Aorta (tissue), 5 donors: ENCODE data around the gene DCHS2. TPM values are rescaled to one million over a fixed set of nuclear protein-coding genes. Genes with fewer than 3 reads are reported as not detected.

Experiments
- ATAC-seq: fragments of 200-7000 bp; cut with Tn5 transposase; one replicate; pipeline ENCODE4 v1.9.1; 2022; ENCODE audit warnings: moderate library complexity; ENCODE audit not compliant: low FRiP score
- DNase-seq, 2 donors: peaks; one replicate each; pipeline ENCODE4 v3.0.0-alpha.2; 2020
- H3K27ac ChIP-seq, 2 donors: one replicate each; pipeline ENCODE4 v1.5.1; 2013; ENCODE audit warnings: low read length in 2 of 2, mild to moderate bottlenecking in 2 of 2, moderate library complexity in 2 of 2, control low read depth in 1 of 2, inconsistent platforms in 1 of 2, low read depth in 1 of 2
- H3K27me3 ChIP-seq, 2 donors: one replicate each; pipeline ENCODE4 v1.6.1; 2013; ENCODE audit warnings: control low read depth in 1 of 2, low read length in 1 of 2, mild to moderate bottlenecking in 1 of 2, moderate library complexity in 1 of 2; ENCODE audit not compliant: insufficient read depth in 2 of 2, control insufficient read depth in 1 of 2
- H3K36me3 ChIP-seq, 2 donors: one replicate each; pipeline ENCODE4 v1.6.1; 2013; ENCODE audit warnings: control low read depth in 1 of 2, low read length in 1 of 2, mild to moderate bottlenecking in 1 of 2; ENCODE audit not compliant: insufficient read depth in 2 of 2, control insufficient read depth in 1 of 2
- H3K4me1 ChIP-seq, 2 donors: one replicate each; pipeline ENCODE4 v1.6.1; 2013; ENCODE audit warnings: low read length in 2 of 2, control low read depth in 1 of 2, mild to moderate bottlenecking in 1 of 2, moderate library complexity in 1 of 2; ENCODE audit not compliant: insufficient read depth in 2 of 2, control insufficient read depth in 1 of 2
- H3K4me3 ChIP-seq, 2 donors: one replicate each; pipeline ENCODE4 v1.5.1; 2013; ENCODE audit warnings: low read length in 2 of 2, control low read depth in 1 of 2, mild to moderate bottlenecking in 1 of 2
- H3K9me3 ChIP-seq: one replicate; pipeline ENCODE4 v1.6.1; 2013; ENCODE audit warnings: mild to moderate bottlenecking, low read length; ENCODE audit not compliant: control insufficient read depth
- WGBS, 2 donors: extraction: QIAGEN DNeasy Blood & Tissue Kit; methylation state at CpG; one replicate each; pipeline ENCODE4 v1.1.7; 2013; 5-methylcytosine and 5-hydroxymethylcytosine counted together
- intact Hi-C, 2 donors: fragments of 100-400 bp; cut with DNase I; formaldehyde crosslinking; loops; one replicate each; pipeline versions ENCODE4 v1.14.2 to v1.15.0; 2022
- polyA plus RNA-seq, 2 donors: library from polyadenylated mRNA; stranded (reverse); fragments of 200-250 nt; gene quantifications; one replicate each; pipeline ENCODE4 v1.2.3, GENCODE V29; 2013
- total RNA-seq, 2 donors: library from RNA; stranded (reverse); fragmentation: NEBNext Ultra II Directional; extraction: Animal tissue kit (Norgen Biotek cat#: 25700); gene quantifications; one replicate each; pipeline ENCODE4 v1.2.1, GENCODE V29; 2021
- donor health status: healthy with polysubstance abuse.
- donor health status: Bipolar disorder and iron deficiency.
- donor health status: DM: no; HTN: no; CAD: no.
- donor health status: DM: no; HTN: no; CAD: no.
- donor health status: DM: yes; HTN: yes; CAD: no.

DCHS2 gene
- total and polyA plus RNA-seq, 4 donors, result 0.03 to 0.08 (median 0.06) TPM; not detected in 1

GRCh38 chr4:154407443-154407842 lies 84.2 kb downstream of the DCHS2 start:
- Histone ChIP-seq H3K27ac (no peak overlapping the region), H3K9me3 (no peaks in the 10 kb centered on the region), H3K4me1 (no peaks in the 10 kb centered on the region), H3K36me3 (no peaks in the 10 kb centered on the region), H3K27me3 (no peaks in the 10 kb centered on the region), H3K4me3 (no peak overlapping the region)
- intact Hi-C loops, result no loop called here
- DNase-seq (no peak), ATAC-seq (no peak)

GRCh38 chr4:154406018-154406795 lies 85.4 kb downstream of the DCHS2 start:
- Histone ChIP-seq H3K36me3 (no peaks in the 10 kb centered on the region), H3K9me3 (no peaks in the 10 kb centered on the region), H3K27me3 (no peaks in the 10 kb centered on the region), H3K4me1 (no peaks in the 10 kb centered on the region), H3K27ac (no peak overlapping the region), H3K4me3 (no peak overlapping the region)
- intact Hi-C loops, result no loop called here
- no peak for ATAC-seq
- DNase-seq, result no peak
- WGBS, 2 donors, result 88 to 90% methylated on average over 4 of the region's 4 CpGs

- DNase-seq, result no peak
- peak; percentile 63 for ATAC-seq
- Histone ChIP-seq H3K4me1 (no peaks in the 10 kb centered on the region), H3K27ac (no peak overlapping the region), H3K4me3 (no peak overlapping the region), H3K9me3 (no peaks in the 10 kb centered on the region), H3K27me3 (no peaks in the 10 kb centered on the region), H3K36me3 (no peaks in the 10 kb centered on the region)
- WGBS, 2 donors, result 66 to 67% methylated on average over 10 of the region's 10 CpGs
- intact Hi-C loops, result no loop called here
These were observed 92.2 kb downstream of the DCHS2 start for GRCh38 chr4:154399259-154399974.

- H3K27ac ChIP-seq, result no peak overlapping the region
- no peaks in the 10 kb centered on the region for H3K36me3 ChIP-seq
- no peaks in the 10 kb centered on the region for H3K9me3 ChIP-seq
- H3K27me3 ChIP-seq, result no peaks in the 10 kb centered on the region
- no peak overlapping the region for H3K4me3 ChIP-seq
- intact Hi-C loops, result no loop called here
- no peaks in the 10 kb centered on the region for H3K4me1 ChIP-seq
- WGBS, 2 donors, result 86% methylated on average over 3 of the region's 3 CpGs
- no peak for ATAC-seq
- DNase-seq, result no peak
These were observed 101.3 kb downstream of the DCHS2 start for GRCh38 chr4:154390324-154390723.

DNA sequence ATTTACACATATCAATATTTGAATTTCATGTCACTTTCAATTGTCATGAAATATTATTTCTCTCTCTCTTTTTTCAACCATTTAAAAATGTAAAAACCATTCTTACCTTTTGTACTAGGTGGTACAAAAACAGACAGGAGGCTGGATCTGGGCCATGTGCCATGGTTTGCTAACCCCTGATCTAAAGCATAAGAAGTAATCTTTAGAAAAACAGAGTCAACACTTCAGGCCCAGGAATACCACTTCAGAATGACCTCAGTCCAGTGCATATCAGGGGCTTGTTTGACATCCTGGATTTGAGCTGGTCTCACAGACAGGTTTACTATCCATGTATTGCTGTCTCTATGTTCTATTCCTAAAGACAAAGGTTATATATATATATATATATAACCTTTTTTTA lies 102.5 kb downstream of the DCHS2 start:
- H3K36me3 ChIP-seq, result no peaks in the 10 kb centered on the region
- H3K9me3 ChIP-seq, result no peaks in the 10 kb centered on the region
- no peak for DNase-seq
- H3K4me3 ChIP-seq, result no peak overlapping the region
- no peak overlapping the region for H3K27ac ChIP-seq
- intact Hi-C loops, result no loop called here
- ATAC-seq, result no peak
- no peaks in the 10 kb centered on the region for H3K27me3 ChIP-seq
- H3K4me1 ChIP-seq, result no peaks in the 10 kb centered on the region

DNA sequence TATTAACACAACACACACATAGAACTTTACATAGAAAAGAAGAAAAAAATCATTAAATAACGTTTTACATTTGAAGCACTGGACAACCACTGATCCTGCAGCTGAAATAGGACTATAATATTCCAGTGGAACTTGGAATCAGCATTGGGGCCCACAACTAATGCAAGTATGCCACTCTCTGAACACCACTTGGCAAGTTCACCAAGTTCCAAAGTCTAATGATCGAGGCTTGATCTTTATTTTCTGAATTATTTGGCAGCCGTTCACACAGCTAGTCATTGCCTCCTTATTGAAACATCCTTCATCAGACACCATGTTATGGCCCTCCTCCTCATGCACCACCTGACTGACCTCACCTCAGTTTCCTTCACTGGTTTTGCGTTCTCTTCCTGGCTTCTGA lies 107.6 kb downstream of the DCHS2 start:
- 82 to 83% methylated on average over 4 of the region's 4 CpGs for WGBS, 2 donors
- ATAC-seq, result no peak
- Histone ChIP-seq H3K4me3 (no peak overlapping the region), H3K27ac (no peak overlapping the region), H3K36me3 (no peaks in the 10 kb centered on the region), H3K9me3 (peaks cover 2% of the 10 kb centered on the region), H3K4me1 (no peaks in the 10 kb centered on the region), H3K27me3 (no peaks in the 10 kb centered on the region)
- intact Hi-C loops, result no loop called here
- no peak for DNase-seq

- H3K4me3 ChIP-seq, result no peak overlapping the region
- H3K27ac ChIP-seq, result no peak overlapping the region
- H3K9me3 ChIP-seq, result peaks cover 2% of the 10 kb centered on the region
- H3K27me3 ChIP-seq, result no peaks in the 10 kb centered on the region
- no peak for DNase-seq
- no peaks in the 10 kb centered on the region for H3K4me1 ChIP-seq
- 86 to 91% methylated on average over 1 of the region's 1 CpG for WGBS, 2 donors
- intact Hi-C loops, result no loop called here
- no peaks in the 10 kb centered on the region for H3K36me3 ChIP-seq
- ATAC-seq, result no peak
These were observed 115.1 kb downstream of the DCHS2 start for GRCh38 chr4:154376486-154376885.

DNA sequence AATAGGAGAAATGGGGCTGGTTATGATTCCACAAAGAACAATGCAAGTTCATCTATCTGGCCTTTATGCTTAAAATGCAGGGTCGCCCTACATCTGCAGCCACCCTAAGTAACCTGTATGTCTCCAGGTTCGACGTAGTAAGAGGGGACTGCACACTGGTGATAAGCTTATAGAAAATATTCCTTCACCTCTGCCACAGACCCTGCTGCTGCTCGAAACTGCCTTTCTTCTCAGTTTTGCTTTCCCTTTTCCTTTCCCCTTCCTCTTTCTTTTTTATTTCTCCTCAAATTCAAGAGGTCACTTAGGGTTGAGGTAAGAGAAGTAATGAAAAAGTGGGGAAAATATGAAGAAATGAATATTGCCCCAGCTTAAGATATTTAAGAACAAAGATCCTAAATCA lies 123.5 kb downstream of the DCHS2 start:
- WGBS, 2 donors, result 93% methylated on average over 4 of the region's 4 CpGs
- ATAC-seq (no peak), DNase-seq (no peak)
- intact Hi-C loops, result no loop called here
- no peaks in the 10 kb centered on the region for H3K27me3 ChIP-seq
- H3K9me3 ChIP-seq, result no peaks in the 10 kb centered on the region
- H3K27ac ChIP-seq, result no peak overlapping the region
- peaks cover 0 to 8% of the 10 kb centered on the region in 2 donors for H3K4me1 ChIP-seq
- no peaks in the 10 kb centered on the region for H3K36me3 ChIP-seq
- no peak overlapping the region for H3K4me3 ChIP-seq

DNA sequence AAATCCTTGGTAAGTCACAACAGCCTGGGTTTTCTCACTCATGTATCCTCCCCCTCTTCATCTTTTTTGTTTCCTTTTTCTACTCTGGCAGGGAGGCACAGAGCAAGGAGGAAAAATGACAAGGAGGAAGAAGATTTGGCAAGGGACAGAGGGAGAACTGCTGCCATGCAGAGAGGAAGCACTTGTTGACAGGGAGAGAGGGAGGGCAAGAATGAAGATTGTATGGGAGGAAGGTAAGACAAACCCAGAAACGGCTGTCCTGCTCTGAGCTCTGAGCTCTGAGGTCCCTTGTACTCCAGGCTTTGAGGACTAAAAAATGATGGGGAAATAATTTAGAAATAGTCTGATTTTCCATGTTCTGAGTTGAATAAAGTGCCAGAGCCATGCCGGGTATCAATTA lies 123.9 kb downstream of the DCHS2 start:
- peaks cover 0 to 8% of the 10 kb centered on the region in 2 donors for H3K4me1 ChIP-seq
- H3K27me3 ChIP-seq, result no peaks in the 10 kb centered on the region
- DNase-seq, result no peak
- 68 to 70% methylated on average over 2 of the region's 2 CpGs for WGBS, 2 donors
- H3K9me3 ChIP-seq, result no peaks in the 10 kb centered on the region
- H3K36me3 ChIP-seq, result no peaks in the 10 kb centered on the region
- H3K4me3 ChIP-seq, result no peak overlapping the region
- no peak overlapping the region for H3K27ac ChIP-seq
- intact Hi-C loops, result no loop called here
- no peak for ATAC-seq
